GM04503 (cell line): ENCODE data around the gene EDN2.

ENCODE experiments used
- DNase-seq: peaks from one replicate; pipeline ENCODE4 v3.0.0-alpha.2; 2012; ENCODE audit warnings: low read depth

Gene EDN2

DNA sequence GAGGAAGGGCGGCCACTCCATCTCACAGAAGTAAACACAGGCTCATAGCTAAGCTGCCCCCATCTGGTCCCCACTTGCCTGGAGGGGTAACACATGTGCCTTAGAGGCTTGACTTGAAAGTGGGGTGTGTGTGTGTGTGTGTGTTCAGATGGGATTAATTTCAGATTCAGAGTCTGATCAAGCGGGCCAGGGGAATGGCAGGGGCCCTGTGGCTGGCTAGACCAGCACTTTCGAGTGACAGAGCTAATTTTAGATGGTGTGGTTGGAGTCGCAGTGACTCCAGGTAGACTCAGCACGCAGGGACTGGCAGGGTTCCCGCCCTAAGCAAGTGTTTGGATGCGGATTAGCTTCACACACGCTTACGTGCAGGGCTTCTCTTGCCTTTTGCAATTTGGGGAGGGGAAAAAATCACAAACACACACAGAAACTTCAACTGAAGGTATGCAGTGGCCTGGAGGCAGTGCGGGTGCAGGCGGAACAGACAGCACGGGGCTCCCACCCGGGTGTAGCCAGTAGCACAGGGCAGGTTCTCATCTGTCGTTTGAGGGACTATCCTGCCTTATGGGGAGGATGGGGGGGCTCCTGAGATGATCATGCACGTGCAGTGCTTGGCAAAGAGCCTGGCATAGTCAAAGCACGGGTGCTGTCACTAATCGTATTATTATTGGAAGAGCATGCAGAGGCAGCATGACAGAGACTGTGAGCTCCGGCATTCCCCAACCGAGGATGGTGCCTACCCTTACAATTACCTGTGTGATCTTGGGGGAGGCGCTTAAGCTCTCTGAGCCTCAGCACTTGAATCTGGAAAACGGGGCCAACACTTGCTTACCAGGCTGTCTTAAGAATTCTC lies 1.3 kb downstream of the EDN2 start:
- no peak for DNase-seq

DNA sequence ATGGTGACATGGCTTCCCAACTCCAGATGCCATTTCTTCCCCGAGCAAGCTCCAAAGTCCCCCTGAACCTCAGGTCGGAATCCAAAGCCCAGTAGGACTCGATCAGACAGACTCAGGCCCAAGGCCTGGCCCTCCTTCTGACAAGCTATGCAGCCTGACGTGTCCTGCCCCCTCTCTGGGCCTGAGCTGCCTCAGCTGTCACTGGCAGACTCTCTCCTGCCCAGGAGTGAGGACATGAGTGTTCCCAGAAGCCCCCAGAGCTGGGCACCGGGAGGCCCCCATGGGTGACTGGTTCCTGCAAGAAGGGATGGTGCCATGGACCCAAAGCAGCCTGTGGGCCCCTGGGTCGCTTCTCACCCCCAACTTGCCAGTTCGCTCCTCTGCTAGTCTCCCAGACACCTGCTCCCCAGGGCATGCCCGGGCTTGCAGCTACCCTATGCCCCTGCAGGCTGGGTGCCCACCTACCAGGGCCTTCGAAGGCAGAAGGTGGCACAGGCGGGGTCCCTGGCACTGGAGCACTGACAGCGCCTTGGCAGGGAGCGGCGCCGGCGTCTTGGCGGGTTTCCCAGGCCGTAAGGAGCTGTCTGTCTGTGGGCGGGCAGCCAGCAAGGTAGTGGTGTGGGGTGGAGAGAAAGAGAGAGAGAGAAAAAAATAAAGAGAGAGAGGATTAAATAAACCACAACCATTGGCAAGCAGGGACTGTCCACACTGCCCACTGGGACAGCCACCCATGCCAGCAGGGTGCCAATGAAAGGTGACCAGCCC lies 2.3 kb downstream of the EDN2 start:
- no peak for DNase-seq

DNA sequence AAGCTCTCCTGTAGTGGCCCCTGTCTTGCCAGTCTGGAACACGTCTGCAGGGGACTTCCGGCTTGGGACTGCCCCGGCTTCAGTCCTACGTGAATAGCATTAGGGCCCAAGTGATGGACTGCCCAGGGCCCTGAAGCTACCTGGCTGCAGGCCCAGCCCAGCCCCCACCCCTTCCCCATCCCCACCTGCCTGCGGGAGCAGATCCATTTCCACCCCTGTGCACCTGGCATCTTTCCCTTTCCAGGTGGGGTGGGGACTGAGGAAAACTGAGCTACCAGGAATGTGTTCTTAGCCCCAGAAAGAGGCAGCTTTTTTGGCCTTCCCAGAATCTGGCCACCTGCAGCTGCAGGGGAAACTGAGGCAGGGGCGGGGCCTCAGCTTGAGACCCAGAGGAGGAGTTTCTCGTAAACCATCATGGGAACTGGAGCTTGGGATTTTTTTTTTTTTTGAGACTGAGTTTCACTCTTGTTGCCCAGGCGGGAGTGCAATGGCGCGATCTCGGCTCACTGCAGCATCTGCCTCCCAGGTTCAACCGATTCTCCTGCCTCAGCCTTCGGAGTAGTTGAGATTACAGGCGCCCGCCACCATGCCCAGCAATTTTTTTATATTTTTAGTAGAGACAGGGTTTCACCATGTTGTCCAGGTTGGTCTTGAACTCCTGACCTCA lies 3.2 kb downstream of the EDN2 start:
- DNase-seq, result no peak

DNA sequence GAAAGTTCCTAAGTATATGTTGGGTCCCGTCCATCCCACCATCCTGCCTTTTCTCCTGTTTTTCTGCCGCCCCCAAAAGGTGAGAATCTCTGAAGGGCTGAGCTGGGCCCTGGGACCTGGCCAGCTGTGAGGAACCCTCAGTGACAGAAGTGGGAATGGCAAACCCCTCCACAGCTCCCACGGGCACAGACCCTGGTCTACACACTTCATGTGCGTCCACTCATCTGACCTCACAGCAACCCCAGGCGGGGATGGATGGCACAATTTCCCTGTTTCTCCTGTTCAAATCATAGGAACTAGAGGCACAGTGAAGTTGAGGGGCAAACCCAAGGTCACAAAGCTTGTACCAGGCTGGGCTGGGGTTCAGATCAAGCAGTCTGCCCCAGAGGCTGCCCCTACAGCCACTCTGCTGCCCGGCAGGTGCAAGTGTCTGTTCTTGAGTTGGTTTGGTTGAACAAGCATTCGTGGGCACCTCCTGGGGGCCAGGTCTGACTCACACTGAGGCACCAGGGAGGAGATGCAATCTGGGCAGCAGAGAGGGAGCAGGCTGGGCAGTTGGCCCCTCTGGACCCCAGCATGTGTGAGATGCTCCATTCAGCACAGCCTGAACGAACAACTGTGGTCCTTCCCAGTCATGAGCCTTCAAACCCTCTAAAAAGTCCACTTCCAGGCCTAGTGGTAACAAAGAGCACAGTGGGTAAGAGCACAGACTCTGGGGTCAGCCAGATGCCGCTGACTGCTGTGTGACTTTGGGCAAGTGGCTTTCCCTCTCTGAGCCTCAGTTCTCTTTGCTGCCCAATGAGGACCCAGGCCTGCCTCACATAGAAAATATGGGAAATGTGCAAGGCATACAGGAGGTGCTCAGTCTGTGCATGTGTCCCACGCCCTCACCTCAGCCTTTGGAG lies 4.0 kb downstream of the EDN2 start:
- no peak for DNase-seq

DNA sequence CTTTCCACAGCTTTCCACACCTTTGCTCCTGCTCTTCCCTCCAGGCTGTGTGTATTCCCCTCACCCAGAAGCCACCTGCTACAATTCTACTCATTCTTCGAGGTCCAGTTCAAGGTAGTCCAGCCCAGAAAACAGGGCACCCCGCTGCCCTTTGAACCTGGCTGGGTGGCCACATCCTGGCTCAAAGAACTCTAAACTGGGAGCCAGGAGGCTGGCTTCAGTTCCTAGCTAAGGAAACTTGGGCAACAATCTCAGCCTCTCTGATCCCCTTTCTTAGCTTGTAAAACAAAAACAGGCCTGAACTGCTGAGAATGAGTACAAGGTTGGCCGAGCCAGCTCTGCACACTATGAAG lies 4.7 kb downstream of the EDN2 start:
- no peak for DNase-seq

DNA sequence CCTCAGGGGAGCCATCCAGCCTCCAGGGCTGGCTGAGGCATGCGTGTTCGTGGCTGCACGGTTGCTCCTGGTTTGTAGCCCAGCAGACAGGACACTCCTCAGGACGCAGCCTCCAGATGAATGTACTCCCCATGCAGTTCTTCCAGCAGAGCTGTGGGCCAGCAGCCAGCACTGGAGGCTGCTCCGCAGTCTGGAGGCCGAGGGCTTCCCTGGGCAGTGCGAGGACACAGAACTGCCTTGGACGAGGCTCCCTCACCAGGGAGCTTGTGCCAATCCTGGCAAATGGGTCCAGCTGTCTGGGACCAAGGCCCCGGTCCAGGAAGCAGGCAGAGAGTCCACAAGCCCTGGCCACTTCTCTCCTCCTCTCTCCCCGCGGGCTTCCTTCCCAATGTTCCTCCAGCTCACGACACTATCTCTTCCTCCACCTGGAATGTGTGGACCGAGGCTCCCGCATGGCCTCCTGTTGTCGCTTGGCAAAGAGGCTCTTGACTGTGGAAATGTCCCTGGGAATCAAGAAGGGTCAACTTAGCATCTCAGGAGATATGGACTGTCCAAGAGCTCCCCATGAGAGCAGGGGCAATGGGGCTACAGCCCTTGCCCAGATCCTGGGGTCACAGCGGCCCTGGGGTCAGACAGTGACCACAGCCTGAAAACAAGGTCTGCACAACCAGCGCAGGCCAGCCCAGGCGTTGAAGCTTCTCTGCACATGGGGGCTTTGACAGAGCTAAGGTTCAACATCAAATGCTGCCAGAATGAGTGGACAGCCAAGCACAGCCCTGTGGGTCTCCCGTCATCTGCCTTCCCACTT lies 5.3 kb downstream of the EDN2 start:
- no peak for DNase-seq

DNA sequence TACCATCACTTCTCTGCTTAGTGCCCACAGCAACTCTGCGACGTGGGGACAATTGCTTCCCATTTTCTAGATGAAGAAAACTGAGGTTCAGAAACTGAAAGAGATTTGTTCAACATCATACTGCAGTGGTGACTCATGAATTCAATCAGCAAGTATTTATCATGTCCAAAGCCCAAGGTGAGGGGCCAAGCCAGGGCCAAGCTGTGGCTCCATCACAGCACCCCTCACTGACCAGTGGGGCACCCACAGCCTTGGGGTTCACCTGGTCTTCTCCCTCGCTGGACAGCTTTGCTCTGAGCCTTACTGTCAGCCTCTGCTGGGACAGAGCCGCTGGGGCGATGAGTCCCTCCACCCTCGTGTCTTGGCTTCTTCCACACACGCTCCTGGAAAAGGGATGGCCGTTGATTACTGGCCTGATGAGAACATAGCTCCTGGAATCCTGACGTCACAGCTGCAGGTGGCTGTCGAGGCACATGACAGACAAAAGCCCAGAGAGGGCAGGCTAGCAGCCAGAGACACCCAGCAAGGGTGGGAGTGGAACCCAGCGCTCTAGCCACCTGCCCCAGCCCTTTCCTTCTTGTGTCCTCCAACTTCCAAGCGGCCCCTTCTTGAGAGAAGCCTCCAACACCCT lies 6.2 kb downstream of the EDN2 start:
- no peak for DNase-seq

DNA sequence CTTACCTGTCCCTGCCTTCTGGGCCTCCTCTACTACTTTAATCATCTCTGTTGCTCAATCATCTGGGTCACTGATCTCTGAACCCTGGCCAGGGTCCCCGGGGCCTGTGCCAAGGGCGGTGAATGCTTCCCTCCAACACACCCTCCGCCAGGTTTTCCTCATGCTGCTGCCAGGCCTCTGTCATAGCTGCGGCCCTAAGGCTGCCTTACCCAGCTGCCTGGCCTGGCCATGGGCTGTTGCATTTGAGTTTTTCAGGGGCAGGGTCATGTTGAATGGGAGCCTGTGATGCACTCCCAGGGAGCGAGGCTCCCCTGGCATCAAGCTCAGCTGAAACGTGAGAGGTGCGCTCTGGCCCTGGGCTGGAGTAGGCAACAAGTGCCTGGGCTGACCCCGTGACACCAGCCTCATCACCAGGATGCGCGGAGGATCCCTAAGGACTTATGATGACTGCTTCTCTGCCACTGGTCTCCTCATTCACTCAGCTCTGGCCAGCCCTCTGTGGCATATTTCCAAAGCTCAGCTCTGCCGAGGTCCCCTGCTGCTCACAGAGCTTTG lies 7.6 kb downstream of the EDN2 start:
- no peak for DNase-seq

DNA sequence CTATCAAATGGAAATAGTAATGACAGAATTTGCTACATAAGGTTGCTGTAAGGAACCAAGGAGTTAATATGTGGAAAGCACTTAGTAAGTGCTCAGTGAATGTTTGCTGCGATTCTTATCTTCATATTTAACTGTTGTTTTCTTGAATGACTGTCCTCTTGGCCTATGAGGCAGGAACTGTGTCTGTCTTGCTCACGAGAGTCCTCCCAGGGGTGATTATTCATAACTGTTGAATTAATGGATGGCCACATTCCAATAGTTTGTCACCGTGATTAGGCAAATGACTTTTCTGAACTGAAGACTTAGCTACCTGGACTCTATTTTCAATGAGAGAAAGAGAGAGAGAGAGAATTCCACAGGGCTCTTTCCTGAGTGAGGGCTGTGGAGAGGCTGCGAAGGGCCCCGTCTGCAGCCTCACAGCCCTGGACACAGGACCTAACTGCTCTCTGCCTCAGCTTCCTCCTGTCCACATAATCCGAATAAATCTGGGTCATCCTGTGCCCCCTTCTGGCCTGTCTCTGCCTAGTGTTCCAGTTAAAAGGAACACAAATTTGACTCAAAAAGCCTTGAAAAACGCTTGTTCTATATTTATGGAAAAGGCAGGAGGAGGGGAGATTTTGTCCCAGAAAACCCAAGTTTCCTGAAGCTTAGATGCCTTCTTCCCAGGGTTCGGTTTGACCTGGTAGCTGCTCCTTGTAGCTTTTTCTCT lies 8.5 kb downstream of the EDN2 start:
- no peak for DNase-seq

DNA sequence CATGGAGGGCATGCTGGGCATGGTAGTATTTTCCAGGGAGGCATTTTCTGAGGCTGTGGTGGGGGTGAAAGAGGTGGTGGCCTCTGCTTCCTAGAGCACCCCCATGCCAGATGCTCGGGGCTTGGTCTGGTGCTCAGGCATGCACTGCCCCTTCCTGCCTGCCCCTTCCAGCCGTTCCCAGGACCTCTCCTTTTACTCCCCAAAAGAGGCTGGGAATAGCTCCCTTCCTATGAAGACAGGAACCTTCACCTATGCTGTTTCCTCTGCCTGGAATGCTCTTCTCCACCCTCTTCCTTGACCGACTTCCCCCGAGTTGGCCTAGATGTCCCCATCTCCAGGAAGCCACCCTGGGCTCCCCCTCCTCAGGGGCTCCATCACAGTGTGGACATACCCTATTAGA lies 9.1 kb downstream of the EDN2 start:
- DNase-seq, result no peak

DNA sequence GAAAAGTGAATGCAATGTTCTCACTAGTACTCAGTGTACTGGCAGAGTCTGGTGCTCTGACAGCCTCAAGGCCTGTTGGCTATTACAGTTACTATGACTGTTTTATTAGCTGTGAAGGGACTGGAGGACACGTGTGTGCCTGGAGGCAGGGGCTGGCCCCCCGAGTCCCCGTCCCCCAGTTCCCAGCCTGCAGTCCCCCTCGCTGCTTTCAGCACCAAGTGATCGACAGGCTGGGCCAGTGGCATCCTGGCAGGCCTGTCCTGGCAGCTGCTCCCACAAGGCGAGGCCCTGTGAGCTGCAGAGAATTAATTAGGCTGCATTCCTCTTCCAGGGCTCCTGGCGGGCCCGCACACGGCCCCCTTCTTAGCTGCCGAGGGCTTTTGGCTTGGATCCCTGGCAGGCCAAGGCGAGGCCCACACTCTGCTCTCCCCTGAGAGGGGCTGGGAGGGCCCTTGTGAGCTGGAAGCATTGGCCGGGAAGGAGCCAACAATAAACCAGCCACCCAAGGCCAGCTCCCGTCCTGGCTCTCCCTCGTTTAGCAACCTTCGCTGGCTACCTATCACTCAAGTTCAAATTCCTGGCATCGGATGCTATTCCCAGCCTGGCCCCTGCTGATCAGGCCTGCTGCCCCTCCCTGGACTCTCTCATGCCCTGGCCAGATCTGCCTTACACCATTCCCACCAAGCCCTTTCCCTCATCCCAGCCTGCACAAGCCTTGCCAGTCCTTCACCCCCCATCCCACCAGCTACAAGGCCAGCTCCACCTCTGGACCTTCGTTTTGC lies 9.8 kb downstream of the EDN2 start:
- DNase-seq, result no peak

DNA sequence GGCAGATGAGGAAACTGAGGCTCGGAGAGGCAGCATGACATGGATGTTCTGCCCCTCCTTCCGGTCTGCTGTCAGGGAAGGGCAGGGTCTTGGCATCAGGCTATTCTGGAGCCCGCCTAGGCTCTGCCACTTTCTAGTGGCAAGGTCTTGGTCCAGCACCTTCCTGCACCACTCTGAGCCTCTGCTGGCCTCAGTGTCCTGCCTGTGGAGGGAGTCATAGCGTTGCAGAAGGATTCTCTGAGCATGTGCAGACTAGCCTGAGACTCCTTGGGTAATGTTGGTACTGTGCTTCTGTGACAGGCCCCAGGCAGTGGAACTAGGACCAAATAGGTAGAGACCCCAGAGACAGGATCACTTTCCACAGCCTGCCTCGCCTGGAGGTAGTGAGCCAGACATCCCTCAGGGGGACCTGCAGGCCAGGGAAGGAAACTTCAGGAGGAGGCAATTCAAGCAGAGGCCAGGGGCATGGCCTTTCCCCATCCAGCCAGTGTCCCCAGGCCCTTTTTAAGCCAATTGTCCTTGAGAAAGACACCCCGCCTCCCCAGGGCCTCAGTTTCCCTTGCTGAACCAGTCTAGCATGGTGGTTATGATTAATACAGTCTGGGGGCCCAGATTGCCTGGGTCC lies 10.6 kb downstream of the EDN2 start:
- no peak for DNase-seq

DNA sequence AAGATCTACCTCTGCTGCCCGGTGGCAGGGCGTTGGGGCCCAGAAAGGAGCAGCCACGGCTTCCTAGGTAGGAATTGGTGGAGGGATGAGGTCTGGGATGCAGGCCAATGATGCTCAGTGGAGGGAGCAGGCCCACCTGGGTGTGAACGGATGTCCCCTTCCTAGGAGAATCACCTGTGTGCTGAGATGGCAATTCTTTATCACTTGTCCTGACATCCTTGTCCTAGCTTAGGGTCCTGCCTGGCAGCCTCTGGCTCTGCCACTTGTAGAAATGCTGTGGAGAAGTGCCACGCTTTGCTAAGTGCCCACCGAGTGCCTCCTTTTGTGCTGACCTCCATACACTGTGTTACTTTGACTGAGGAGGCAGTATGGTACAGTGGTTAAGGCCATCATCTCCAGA lies 12.8 kb downstream of the EDN2 start:
- DNase-seq, result no peak

DNA sequence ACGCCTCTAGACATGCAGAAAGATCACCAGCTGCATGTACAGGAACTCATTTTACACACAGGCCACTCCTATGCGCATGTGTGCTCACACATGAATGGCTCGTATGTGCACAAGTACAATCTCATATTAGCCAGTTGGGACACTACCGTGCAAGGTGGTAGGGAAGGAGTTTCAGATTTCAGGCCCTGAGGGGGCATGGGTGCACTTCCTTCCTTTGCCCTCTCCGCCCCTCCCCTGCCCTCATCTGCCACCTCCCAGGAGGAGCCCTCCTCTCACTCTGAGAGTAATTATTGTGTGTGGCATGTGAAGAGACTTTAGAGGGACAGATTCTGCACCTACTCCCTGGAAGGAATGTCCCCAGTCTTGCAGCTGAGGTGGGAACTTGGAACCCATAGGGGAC lies 14.8 kb downstream of the EDN2 start:
- DNase-seq, result no peak

DNA sequence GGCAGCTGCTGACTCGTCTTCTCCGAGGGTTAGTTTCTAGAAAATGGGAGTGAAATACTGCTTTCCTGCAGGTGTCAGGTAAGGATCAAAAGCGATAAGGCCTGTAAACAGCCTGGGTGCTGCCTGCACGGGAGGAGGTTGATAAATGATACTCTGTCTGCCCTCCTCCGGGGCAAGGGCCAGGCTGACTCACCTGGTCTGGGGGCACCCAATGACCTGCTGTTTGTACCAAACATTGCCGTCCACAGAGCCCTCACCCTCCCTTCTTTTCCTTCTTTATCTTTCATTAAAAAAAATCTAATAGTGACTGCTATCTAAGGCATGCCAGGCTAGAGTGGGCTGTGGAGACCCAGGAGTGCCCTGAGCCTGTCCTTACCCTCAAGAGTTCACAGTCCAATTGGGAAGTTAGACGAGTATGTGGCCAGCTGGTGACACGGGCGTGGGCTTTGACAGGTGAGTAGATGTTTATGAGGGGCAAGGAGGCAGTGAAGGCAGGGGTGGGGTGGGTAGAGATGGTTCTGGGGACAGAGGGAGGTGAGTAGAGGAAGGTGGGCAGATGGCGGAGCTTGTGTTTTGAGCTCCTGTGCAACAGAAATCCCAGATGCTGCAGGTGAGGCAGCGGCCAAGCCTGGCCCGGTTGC lies 16.2 kb downstream of the EDN2 start:
- DNase-seq, result no peak

DNA sequence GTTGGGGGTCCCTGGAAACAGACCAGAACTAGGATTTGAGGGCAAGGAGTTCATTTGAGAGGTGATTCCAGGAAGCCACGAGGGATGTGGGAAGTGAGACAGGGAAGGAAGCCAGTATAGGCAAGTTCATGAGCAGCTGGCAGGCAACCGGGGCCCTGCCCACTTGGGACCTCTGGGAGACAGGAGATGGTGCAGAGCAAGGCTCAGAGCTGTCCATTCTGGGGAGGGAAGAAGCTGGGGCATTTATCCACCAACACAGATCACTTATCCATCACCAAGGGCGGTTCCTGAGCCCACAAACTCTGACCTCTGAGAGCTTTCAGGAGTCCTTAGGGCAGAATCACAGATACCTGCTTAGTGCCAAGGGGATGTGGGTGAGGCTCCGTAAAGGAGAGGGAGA lies 16.8 kb downstream of the EDN2 start:
- no peak for DNase-seq

DNA sequence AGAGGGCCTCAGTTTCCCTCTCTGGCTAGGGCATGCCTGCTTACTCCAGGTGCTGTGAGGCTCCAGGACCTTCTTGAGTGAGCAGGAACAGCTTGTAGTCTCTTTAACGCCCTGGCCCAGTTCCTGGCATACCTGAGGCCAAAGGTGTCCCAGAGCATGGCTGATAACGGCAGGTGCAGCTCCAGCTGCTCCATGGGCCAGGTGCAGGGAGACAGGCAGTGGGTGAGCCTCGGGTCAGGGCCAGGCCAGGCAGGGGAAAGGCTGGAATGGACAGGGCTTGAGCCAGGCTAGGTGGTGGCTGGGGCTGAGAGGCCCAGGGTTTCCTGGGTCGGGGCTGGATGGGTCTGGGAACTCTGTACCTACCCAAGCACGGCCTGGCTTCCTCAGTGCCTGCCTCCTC lies 18.3 kb downstream of the EDN2 start:
- DNase-seq, result no peak

DNA sequence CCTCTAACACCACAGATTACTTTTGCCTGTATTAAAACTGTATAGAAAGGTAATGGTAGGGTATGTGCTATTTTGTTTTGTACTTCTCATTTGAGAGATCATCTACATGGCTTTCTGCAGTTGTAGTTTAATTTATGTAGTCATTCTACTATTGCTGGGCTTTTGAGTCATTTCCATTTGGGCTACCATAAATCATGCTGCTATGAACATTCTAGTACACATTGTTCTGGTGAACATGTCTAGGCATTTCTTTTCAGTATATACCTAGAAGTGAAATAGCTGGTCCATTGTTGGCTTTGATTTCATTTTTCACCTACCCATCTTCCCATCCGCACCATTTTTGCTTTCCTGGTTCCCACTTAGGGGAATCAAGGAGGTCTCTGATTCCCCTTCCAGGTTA lies 18.7 kb downstream of the EDN2 start:
- DNase-seq, result no peak
